VCaP (cell line): ENCODE results near the gene ARHGEF37.

Source experiments
- H3K27ac ChIP-seq: fragments of 450-650 bp; 2 replicates; pipeline ENCODE4 v1.5.1; 2017
- CTCF ChIP-seq: fragments of 450-650 bp; conservative IDR thresholded peaks from 2 replicates; pipeline ENCODE4 v1.5.1; 2017; ENCODE audit warnings: mild to moderate bottlenecking, moderate library complexity

Gene ARHGEF37

GRCh38 chr5:149681922-149682321 lies 100.6 kb downstream of the ARHGEF37 start:
- no peak for TF ChIP-seq CTCF
- no peak overlapping the region for H3K27ac ChIP-seq

DNA sequence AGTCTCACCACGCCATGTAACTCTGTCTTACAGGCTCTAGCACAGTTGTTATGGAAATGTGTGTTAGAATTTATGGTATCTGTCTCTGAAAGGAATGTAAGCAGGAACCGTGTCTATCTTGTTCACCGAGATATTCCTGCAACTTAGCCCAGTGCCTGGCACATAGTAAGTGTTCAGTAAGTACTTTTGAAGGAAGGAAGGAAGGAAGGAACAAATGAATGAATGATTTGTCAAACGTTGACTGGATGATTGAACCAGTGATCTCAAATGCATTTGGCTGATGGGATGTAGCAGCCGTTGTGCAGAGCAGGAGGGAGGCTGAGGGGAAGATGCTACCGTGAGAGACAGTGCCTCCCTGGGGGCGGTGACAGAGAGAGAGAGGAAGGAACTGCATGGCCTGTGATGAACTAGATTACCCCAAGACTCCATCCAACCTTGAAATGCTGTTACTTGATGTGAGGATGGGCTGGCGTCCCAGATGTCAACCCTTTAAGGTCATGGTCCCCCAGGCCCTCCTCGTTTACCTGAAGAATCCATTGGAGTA lies 101.3 kb downstream of the ARHGEF37 start:
- TF ChIP-seq CTCF = no peak
- H3K27ac ChIP-seq = no peak overlapping the region

DNA sequence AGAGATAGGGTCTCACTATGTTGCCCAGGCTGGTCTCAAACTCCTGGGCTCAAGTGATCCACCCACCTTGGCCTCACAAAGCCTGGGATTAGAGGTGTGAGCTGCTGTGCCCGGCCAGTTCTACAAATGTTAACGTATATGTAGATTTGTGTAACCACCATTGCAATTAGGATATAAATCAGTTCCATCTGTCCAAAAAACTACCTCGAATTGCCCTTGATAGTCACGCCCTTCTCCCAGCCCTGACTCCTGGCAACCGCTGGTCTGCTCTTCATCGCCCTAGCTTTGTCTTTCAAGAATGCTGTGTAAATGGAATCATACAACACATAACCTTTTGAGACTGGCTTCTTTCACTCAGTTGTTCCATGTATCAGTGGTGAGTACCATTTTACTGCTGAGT lies 102.7 kb downstream of the ARHGEF37 start:
- no peak overlapping the region for H3K27ac ChIP-seq
- TF ChIP-seq CTCF = no peak

GRCh38 chr5:149684371-149684770 lies 103.1 kb downstream of the ARHGEF37 start:
- no peak overlapping the region for H3K27ac ChIP-seq
- no peak for TF ChIP-seq CTCF
